A673 (cell line): ENCODE data around the gene TXNRD1. TPM values are rescaled to one million over a fixed set of nuclear protein-coding genes. Genes with fewer than 3 reads are reported as not detected.
"Not testable (repeated sequence)": the region's sequence is repeated elsewhere in the genome, so short reads cannot be mapped to it uniquely, and the experiment has no call there.

Experiments
- BruUV-seq: library from RNA; stranded (reverse); fragments of 400-500 nt; replicated peaks from 2 replicates; lab custom pipeline; 2021; lab: Mats Ljungman, UMichigan
- CTCF ChIA-PET: fragments of 300-600 bp; sonication (Branson Sonifier 250); formaldehyde crosslinking; loops from one replicate; lab custom pipeline; 2022; ENCODE audit warnings: antibody characterized with exemption; lab: Charles Lee
- POLR2A ChIA-PET: fragments of 300-600 bp; sonication (Branson Sonifier 250); formaldehyde crosslinking; loops from one replicate; lab custom pipeline; 2022; ENCODE audit warnings: antibody characterized with exemption; ENCODE audit not compliant: low non-redundant PET; lab: Charles Lee
- DNase-seq: peaks from one replicate; pipeline ENCODE4 v3.0.0-alpha.2; 2015; ENCODE audit warnings: low spot score
- H3K27ac ChIP-seq: fragments of 200-600 bp; sonication (generic); 2 replicates; pipeline ENCODE4 v1.5.1; 2016; ENCODE audit warnings: mixed run types, low read depth, mild to moderate bottlenecking, mixed read lengths, antibody characterized with exemption, low read length; ENCODE audit not compliant: poor library complexity, severe bottlenecking
- H3K27me3 ChIP-seq: fragments of 200-600 bp; sonication (generic); replicated peaks from 2 replicates; pipeline ENCODE4 v1.6.1; 2017; ENCODE audit warnings: mixed run types, low read depth, mild to moderate bottlenecking, mixed read lengths, antibody characterized with exemption, low read length; ENCODE audit not compliant: insufficient read depth, poor library complexity
- H3K36me3 ChIP-seq: fragments of 200-600 bp; sonication (generic); 2 replicates; pipeline ENCODE4 v1.6.1; 2016; ENCODE audit warnings: mixed run types, mild to moderate bottlenecking, mixed read lengths, antibody characterized with exemption, low read length; ENCODE audit not compliant: insufficient read depth, poor library complexity, severe bottlenecking
- H3K4me1 ChIP-seq: fragments of 200-600 bp; sonication (generic); 2 replicates; pipeline ENCODE4 v1.6.1; 2017; ENCODE audit warnings: mixed run types, mild to moderate bottlenecking, mixed read lengths, antibody characterized with exemption, low read length; ENCODE audit not compliant: insufficient read depth, poor library complexity, severe bottlenecking
- H3K4me3 ChIP-seq: fragments of 200-600 bp; sonication (generic); 2 replicates; pipeline ENCODE4 v1.5.1; 2016; ENCODE audit warnings: low read depth, mixed run types, mild to moderate bottlenecking, mixed read lengths, low read length; ENCODE audit not compliant: poor library complexity, severe bottlenecking
- H3K9me3 ChIP-seq: fragments of 200-600 bp; sonication (generic); 2 replicates; pipeline ENCODE4 v1.6.1; 2016; ENCODE audit warnings: mixed run types, low read depth, mild to moderate bottlenecking, mixed read lengths, antibody characterized with exemption, low read length; ENCODE audit not compliant: poor library complexity, severe bottlenecking
- EZH2 ChIP-seq: fragments of 200-600 bp; sonication (generic); IDR thresholded peaks from 2 replicates; pipeline ENCODE4 v1.6.1; 2017; ENCODE audit warnings: borderline replicate concordance, low read depth, mild to moderate bottlenecking, mixed read lengths, antibody characterized with exemption, low read length; ENCODE audit not compliant: poor library complexity, severe bottlenecking
- intact Hi-C: fragments of 100-400 bp; cut with micrococcal nuclease; formaldehyde crosslinking; loops from one replicate; pipeline ENCODE4 v1.10.0; 2022; ENCODE audit not compliant: unreplicated experiment
- total RNA-seq: library from RNA; stranded (reverse); gene quantifications from 2 replicates; pipeline ENCODE4 v1.2.3, GENCODE V29; 2021
- TF ChIP-seq, protein P1 (sequence below): fragments of 300-800, 200-600 bp; sonication (generic); conservative IDR thresholded peaks from 2 replicates; pipeline ENCODE4 v1.5.1; 2017; ENCODE audit warnings: low read depth, mild to moderate bottlenecking, antibody characterized with exemption, low read length, moderate library complexity, mixed read lengths

TXNRD1 gene
- total RNA-seq, 1 experiment from 2014 or later: 226 TPM

DNA sequence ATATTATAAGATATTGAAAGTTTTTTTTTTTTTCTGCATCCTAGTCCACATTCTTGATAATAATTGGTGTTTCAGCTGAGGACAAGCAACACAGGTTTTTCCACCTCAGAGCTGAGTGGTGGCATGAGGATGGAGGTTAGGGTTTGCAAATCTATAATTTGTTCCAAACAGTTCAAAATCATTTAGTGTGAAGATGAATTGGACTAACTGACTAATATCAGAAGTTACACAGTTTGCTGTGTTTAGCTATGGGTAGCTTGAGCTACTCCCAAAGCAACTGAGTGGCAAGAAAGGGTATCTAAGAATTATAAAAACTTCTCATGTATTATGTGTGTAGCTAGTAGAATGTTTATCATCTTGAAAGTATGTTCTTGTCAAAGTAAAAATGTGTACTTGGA is 105.0 kb downstream of the TXNRD1 start:
- H3K4me3 ChIP-seq: no peak overlapping the region
- ChIA-PET POLR2A (no interaction called here), CTCF (no interaction called here)
- DNase-seq: no peak
- BruUV-seq: no TSS peak
- no peaks in the 10 kb centered on the region for H3K9me3 ChIP-seq
- H3K27me3 ChIP-seq: no peaks in the 10 kb centered on the region
- no peaks in the 10 kb centered on the region for H3K4me1 ChIP-seq
- H3K36me3 ChIP-seq: peaks cover 81% of the 10 kb centered on the region
- TF ChIP-seq, protein P1, sequence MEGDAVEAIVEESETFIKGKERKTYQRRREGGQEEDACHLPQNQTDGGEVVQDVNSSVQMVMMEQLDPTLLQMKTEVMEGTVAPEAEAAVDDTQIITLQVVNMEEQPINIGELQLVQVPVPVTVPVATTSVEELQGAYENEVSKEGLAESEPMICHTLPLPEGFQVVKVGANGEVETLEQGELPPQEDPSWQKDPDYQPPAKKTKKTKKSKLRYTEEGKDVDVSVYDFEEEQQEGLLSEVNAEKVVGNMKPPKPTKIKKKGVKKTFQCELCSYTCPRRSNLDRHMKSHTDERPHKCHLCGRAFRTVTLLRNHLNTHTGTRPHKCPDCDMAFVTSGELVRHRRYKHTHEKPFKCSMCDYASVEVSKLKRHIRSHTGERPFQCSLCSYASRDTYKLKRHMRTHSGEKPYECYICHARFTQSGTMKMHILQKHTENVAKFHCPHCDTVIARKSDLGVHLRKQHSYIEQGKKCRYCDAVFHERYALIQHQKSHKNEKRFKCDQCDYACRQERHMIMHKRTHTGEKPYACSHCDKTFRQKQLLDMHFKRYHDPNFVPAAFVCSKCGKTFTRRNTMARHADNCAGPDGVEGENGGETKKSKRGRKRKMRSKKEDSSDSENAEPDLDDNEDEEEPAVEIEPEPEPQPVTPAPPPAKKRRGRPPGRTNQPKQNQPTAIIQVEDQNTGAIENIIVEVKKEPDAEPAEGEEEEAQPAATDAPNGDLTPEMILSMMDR: no peak
- TF ChIP-seq EZH2: no peak
- no peak overlapping the region for H3K27ac ChIP-seq
- intact Hi-C loops: no loop called here

DNA sequence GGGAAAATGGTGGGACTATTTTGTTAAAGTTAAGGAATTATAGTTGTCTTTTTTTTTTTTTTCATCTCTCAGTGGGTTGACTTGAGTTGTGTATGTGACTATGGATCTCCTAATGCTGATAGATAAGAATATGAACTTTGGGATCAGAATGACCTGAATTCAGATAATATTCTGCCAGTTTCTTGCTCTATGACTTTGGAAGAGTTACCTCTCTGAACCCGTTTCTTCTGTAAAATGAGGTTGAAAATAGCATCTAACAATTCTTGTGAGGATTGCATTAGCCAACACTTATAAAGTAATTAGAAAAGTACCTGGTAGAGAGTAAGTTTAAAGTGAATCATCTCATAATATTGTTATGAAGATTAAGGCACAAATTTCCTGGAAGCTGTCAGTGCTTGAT is 106.4 kb downstream of the TXNRD1 start:
- Histone ChIP-seq H3K9me3 (no peaks in the 10 kb centered on the region), H3K36me3 (peaks cover 85% of the 10 kb centered on the region), H3K27me3 (no peaks in the 10 kb centered on the region), H3K27ac (no peak overlapping the region), H3K4me1 (no peaks in the 10 kb centered on the region), H3K4me3 (no peak overlapping the region)
- CTCF ChIA-PET: interaction anchor here (0.6 kb wide), 1 partner anchor 781 kb away, joined by 3 read pairs; no protein-coding TSS in a partner anchor
- no TSS peak for BruUV-seq
- POLR2A ChIA-PET: no interaction called here
- intact Hi-C loops: no loop called here
- no peak for DNase-seq
- TF ChIP-seq EZH2: no peak
- TF ChIP-seq, protein P1: no peak

DNA sequence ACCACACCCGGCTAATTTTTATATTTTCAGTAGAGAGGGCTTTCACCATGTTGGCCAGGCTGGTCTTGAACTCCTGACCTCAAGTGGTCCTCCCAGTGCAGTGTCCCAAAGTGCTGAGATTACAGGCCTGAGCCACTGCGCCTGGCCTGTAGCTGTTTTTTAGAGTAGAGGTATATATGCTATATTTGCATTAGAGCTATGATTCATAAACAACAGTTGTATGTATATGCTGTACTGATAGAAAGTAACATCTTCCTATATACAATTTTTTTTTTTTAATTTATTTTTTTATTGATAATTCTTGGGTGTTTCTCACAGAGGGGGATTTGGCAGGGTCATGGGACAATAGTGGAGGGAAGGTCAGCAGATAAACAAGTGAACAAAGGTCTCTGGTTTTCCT is 107.0 kb downstream of the TXNRD1 start:
- CTCF ChIA-PET, POLR2A ChIA-PET, H3K27ac ChIP-seq, H3K4me1 ChIP-seq, intact Hi-C loops, H3K27me3 ChIP-seq, DNase-seq, H3K4me3 ChIP-seq, H3K9me3 ChIP-seq, BruUV-seq: not testable (repeated sequence)
- H3K36me3 ChIP-seq: peaks cover 85% of the 10 kb centered on the region

DNA sequence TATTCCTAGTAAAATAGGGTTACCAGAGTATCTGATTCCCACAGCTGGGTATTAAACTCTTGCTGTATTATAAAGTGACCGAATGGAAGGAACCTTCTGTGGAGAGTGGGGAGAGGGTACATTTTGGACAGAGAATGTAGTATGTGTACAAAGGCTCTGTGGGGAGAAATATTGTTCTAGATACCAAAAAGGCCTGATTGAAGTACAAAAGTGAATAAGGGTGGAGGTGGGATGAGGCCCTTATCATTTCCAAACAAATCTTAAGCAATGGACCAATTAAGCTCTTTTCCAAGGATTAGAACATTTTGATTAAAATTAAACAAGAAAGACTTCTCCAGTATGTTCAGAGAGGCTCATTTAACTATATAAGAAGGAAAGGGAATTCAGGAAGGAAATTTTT is 108.3 kb downstream of the TXNRD1 start:
- ChIA-PET CTCF (no interaction called here), POLR2A (no interaction called here)
- H3K4me1 ChIP-seq: no peaks in the 10 kb centered on the region
- TF ChIP-seq, protein P1: no peak
- TF ChIP-seq EZH2: no peak
- intact Hi-C loops: no loop called here
- peaks cover 85% of the 10 kb centered on the region for H3K36me3 ChIP-seq
- DNase-seq: no peak
- H3K4me3 ChIP-seq: no peak overlapping the region
- BruUV-seq: no TSS peak
- H3K9me3 ChIP-seq: no peaks in the 10 kb centered on the region
- no peaks in the 10 kb centered on the region for H3K27me3 ChIP-seq
- no peak overlapping the region for H3K27ac ChIP-seq

DNA sequence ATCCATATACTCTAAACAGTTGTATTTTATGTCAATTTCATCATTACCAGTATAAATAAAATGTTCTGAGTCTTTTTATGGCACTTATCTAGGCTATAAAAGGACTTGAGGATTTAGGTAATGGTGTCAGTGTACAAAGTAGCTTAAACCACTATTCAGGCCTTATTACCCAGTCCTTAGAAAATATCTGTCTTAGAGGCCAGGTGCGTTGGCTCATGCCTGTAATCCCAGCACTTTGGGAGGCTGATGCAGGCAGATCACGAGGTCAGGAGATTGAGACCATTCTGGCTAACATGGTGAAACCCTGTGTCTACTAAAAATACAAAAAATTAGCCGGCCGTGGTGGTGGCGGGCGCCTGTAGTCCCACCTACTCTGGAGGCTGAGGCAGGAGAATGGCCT is 112.7 kb downstream of the TXNRD1 start:
- BruUV-seq, H3K27ac ChIP-seq, DNase-seq, POLR2A ChIA-PET, H3K4me3 ChIP-seq, H3K9me3 ChIP-seq, H3K27me3 ChIP-seq, intact Hi-C loops, CTCF ChIA-PET, H3K4me1 ChIP-seq: not testable (repeated sequence)
- peaks cover 74% of the 10 kb centered on the region for H3K36me3 ChIP-seq
